Vagina (tissue), 2 donors: Measurements from ENCODE around the gene CDH4. TPM values are rescaled to one million over a fixed set of nuclear protein-coding genes. Genes with fewer than 3 reads are reported as not detected.

Source experiments
- DNase-seq, 2 donors: peaks; one replicate each; pipeline ENCODE4 v3.0.0-alpha.2; 2017; ENCODE audit errors: extremely low spot score in 2 of 2
- H3K27ac ChIP-seq: fragments of 200-600 bp; sonication (generic); one replicate; pipeline ENCODE4 v1.5.1; 2019
- H3K27me3 ChIP-seq: fragments of 200-600 bp; sonication (generic); one replicate; pipeline ENCODE4 v1.5.1; 2019
- H3K36me3 ChIP-seq, 2 donors: fragments of 200-600 bp; sonication (generic); one replicate each; pipeline ENCODE4 v1.5.1; 2017 to 2019
- H3K4me1 ChIP-seq: fragments of 200-600 bp; sonication (generic); one replicate; pipeline ENCODE4 v1.5.1; 2019
- H3K4me3 ChIP-seq, 2 donors: fragments of 200-600 bp; sonication (generic); 1 replicate in 1 of 2; 2 replicates in 1 of 2; pipeline ENCODE4 v1.5.1; 2016 to 2019
- H3K9me3 ChIP-seq: fragments of 200-600 bp; sonication (generic); one replicate; pipeline ENCODE4 v1.5.1; 2019
- POLR2A ChIP-seq, 2 donors: fragments of 450-650 bp; IDR thresholded peaks; one replicate each; pipeline ENCODE4 v1.6.1; 2017; ENCODE audit warnings: antibody characterized with exemption in 2 of 2, mild to moderate bottlenecking in 2 of 2, moderate library complexity in 2 of 2
- POLR2AphosphoS5 ChIP-seq, 2 donors: sonication (generic); formaldehyde crosslinking; IDR thresholded peaks; one replicate each; pipeline ENCODE4 v1.9.0; 2017; ENCODE audit warnings: antibody characterized with exemption in 2 of 2, mild to moderate bottlenecking in 2 of 2, low read depth in 1 of 2; ENCODE audit not compliant: insufficient read depth in 1 of 2
- intact Hi-C: fragments of 100-400 bp; cut with DNase I; formaldehyde crosslinking; loops from one replicate; pipeline ENCODE4 v1.15.1; 2023
- total RNA-seq: library from RNA; depleted of rRNA; stranded (reverse); fragments of >200 nt; gene quantifications from one replicate; pipeline ENCODE4 v1.2.3, GENCODE V29; 2016
- TF ChIP-seq, protein P1 (sequence below), 3 experiments: fragments of 450-650 bp in 2 of 3; fragments of 200-600 bp in 1 of 3; sonication (generic) in 1 of 3; IDR thresholded peaks; one replicate each; pipeline ENCODE4 v1.5.1; 2017 to 2019; ENCODE audit warnings: antibody characterized with exemption in 3 of 3, mild to moderate bottlenecking in 2 of 3, moderate library complexity in 2 of 3

Gene CDH4
- total RNA-seq, 1 donor from 2014 or later, result 0.25 TPM

DNA sequence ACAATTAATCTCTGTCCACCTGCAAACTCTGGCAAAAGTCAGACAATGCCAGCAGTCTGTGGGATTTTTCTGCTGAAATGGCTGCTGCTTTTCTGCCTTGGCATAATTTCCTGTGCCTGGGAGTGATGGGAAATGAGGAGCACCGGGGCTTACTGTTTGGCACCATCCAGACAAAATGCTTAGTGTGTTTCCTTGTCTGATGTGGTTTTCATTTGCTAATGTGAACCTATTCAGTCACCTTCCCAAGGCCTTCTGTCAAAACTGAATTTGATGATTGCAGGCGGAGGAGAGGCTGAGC, 56.4 kb downstream of the CDH4 start:
- H3K4me1 ChIP-seq, result no peaks in the 10 kb centered on the region
- no peaks in the 10 kb centered on the region for H3K27me3 ChIP-seq
- intact Hi-C loops, result no loop called here
- H3K27ac ChIP-seq, result no peak overlapping the region
- TF ChIP-seq POLR2AphosphoS5 (IDR thresholded peaks at IDR 0.05; ENCODE audit: insufficient read depth in 1 of 2, low read depth in 1 of 2) (no peak), POLR2A (IDR thresholded peaks at IDR 0.05) (no peak)
- TF ChIP-seq, protein P1, sequence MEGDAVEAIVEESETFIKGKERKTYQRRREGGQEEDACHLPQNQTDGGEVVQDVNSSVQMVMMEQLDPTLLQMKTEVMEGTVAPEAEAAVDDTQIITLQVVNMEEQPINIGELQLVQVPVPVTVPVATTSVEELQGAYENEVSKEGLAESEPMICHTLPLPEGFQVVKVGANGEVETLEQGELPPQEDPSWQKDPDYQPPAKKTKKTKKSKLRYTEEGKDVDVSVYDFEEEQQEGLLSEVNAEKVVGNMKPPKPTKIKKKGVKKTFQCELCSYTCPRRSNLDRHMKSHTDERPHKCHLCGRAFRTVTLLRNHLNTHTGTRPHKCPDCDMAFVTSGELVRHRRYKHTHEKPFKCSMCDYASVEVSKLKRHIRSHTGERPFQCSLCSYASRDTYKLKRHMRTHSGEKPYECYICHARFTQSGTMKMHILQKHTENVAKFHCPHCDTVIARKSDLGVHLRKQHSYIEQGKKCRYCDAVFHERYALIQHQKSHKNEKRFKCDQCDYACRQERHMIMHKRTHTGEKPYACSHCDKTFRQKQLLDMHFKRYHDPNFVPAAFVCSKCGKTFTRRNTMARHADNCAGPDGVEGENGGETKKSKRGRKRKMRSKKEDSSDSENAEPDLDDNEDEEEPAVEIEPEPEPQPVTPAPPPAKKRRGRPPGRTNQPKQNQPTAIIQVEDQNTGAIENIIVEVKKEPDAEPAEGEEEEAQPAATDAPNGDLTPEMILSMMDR (IDR thresholded peaks at IDR 0.05), result no peak
- no peaks in the 10 kb centered on the region for H3K9me3 ChIP-seq
- H3K36me3 ChIP-seq, result no peaks in the 10 kb centered on the region
- no peak for DNase-seq
- no peak overlapping the region for H3K4me3 ChIP-seq

DNA sequence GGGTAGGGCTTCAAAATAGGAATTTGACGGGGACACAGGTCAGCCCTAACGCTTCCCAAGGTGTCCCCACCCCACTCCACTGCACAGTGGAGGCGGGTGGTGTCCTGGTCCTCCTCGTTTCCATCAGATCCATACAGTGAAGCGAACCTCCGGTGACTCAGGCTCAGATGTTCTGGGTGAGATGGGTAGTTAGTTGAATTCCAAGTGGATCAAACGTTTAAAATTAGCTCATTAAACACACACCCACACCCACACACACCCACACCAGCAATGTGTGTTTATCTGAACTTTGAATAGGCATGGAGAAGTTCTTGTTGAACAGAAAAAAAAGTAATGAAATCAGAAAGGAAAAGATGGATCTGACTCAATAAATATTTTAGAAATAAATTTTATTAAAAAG, 58.9 kb downstream of the CDH4 start:
- Histone ChIP-seq H3K4me3 (no peak overlapping the region), H3K4me1 (no peaks in the 10 kb centered on the region), H3K9me3 (no peaks in the 10 kb centered on the region), H3K27me3 (no peaks in the 10 kb centered on the region), H3K36me3 (no peaks in the 10 kb centered on the region), H3K27ac (no peak overlapping the region)
- DNase-seq, result no peak
- intact Hi-C loops, result no loop called here
- TF ChIP-seq, protein P1 (IDR thresholded peaks at IDR 0.05), result no peak
- no peak for TF ChIP-seq POLR2AphosphoS5 (IDR thresholded peaks at IDR 0.05; ENCODE audit: insufficient read depth in 1 of 2, low read depth in 1 of 2)
- TF ChIP-seq POLR2A (IDR thresholded peaks at IDR 0.05), result no peak

DNA sequence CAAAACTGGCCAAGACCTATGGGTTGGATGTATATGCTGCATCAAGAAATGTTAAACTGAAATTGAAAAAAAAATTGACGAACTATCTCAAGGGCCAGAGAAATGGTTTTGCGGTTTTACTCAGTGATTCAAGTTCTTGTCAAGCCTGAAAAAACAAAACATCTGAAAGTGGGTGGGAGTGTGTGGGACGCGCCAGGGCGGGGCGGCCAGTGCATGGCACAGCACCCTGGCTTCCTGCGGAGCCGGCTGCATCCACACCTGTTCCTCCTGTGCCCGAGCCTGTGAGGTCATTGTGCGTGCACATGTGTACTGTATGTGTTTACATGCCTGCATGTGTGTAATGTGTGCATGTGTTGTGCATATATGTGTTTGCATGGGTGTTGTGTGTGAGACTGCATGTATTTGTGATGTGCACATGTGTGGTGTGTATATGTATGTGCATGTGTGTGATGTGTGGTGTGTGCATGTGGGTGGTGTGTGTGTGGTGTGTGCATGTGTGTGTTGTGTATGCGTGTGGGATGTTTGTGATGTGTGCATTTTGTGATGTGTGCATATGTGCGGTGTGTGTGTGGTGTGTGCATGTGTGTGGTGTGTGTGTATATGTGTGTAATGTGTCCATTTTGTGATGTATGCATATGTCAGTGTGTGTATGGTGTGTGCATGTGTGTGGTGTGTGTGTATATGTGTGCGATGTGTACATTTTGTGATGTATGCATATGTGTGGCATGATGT, 59.8 kb downstream of the CDH4 start:
- H3K4me3 ChIP-seq, result no peak overlapping the region
- no peaks in the 10 kb centered on the region for H3K9me3 ChIP-seq
- H3K36me3 ChIP-seq, result no peaks in the 10 kb centered on the region
- no peak for TF ChIP-seq POLR2A (IDR thresholded peaks at IDR 0.05)
- no peak for TF ChIP-seq POLR2AphosphoS5 (IDR thresholded peaks at IDR 0.05; ENCODE audit: insufficient read depth in 1 of 2, low read depth in 1 of 2)
- intact Hi-C loops, result no loop called here
- no peak overlapping the region for H3K27ac ChIP-seq
- no peak for DNase-seq
- no peaks in the 10 kb centered on the region for H3K4me1 ChIP-seq
- H3K27me3 ChIP-seq, result no peaks in the 10 kb centered on the region

DNA sequence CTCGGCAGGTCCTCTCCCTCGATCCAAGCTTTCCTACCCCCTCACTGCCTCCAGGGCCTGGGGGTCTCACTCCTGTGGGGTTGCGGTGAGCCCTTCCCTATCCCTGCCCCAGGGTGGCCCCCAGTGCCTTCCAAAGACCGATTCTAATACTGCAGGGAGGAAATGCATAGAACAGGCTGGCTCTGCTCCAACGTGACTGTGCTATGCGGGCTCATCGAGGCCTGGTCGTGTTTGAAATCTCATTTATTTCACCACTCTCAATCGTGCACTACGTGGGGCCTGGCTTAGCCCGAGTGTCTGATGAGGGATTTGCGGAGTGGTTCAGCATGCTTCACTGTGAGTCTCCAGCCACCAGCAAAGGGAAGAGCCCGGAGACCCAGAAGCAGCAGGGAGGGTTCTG, 60.9 kb downstream of the CDH4 start:
- H3K27ac ChIP-seq, result no peak overlapping the region
- TF ChIP-seq POLR2A (IDR thresholded peaks at IDR 0.05) (no peak), POLR2AphosphoS5 (IDR thresholded peaks at IDR 0.05; ENCODE audit: insufficient read depth in 1 of 2, low read depth in 1 of 2) (no peak)
- TF ChIP-seq, protein P1 (IDR thresholded peaks at IDR 0.05), result no peak
- no peaks in the 10 kb centered on the region for H3K9me3 ChIP-seq
- no peaks in the 10 kb centered on the region for H3K27me3 ChIP-seq
- intact Hi-C loops, result no loop called here
- no peak overlapping the region for H3K4me3 ChIP-seq
- H3K36me3 ChIP-seq, result no peaks in the 10 kb centered on the region
- DNase-seq, result no peak
- no peaks in the 10 kb centered on the region for H3K4me1 ChIP-seq

DNA sequence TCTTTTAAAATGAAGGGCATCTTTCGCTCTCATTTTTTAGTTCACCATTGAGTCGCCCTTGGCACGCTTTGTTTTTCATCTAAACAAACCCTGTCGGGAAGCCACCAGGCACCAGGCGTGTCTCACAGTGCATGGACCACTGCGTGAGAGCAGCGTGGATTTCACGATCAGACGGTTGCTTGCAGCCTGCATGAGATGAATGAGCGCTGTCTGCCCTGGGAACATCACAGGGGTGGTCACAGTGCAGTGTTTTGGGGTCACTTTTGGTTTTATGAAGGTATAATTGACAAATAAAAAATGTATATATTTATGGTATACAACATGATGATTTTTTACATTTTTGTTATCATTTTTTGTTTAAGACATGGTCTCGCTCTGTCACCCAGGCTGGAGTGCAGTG, 61.3 kb downstream of the CDH4 start:
- DNase-seq, result no peak
- TF ChIP-seq POLR2AphosphoS5 (IDR thresholded peaks at IDR 0.05; ENCODE audit: insufficient read depth in 1 of 2, low read depth in 1 of 2) (no peak), POLR2A (IDR thresholded peaks at IDR 0.05) (no peak)
- TF ChIP-seq, protein P1 (IDR thresholded peaks at IDR 0.05), result no peak
- intact Hi-C loops, result no loop called here
- Histone ChIP-seq H3K4me3 (no peak overlapping the region), H3K9me3 (no peaks in the 10 kb centered on the region), H3K4me1 (no peaks in the 10 kb centered on the region), H3K27ac (no peak overlapping the region), H3K27me3 (no peaks in the 10 kb centered on the region), H3K36me3 (no peaks in the 10 kb centered on the region)
